ENCODE data around the gene ZFP42.
"Not testable (repeated sequence)": the region's sequence is repeated elsewhere in the genome, so short reads cannot be mapped to it uniquely, and the experiment has no call there.

ZFP42 gene

GRCh38 chr4:187995322-187996207 is at the start of gene ZFP42:
Gene ZFP42, plus strand, starts transcription at chr4:187995771. Its CDS starts 7,037 bp downstream, at chr4:188002808.
- no peak for DNase-seq

DNA sequence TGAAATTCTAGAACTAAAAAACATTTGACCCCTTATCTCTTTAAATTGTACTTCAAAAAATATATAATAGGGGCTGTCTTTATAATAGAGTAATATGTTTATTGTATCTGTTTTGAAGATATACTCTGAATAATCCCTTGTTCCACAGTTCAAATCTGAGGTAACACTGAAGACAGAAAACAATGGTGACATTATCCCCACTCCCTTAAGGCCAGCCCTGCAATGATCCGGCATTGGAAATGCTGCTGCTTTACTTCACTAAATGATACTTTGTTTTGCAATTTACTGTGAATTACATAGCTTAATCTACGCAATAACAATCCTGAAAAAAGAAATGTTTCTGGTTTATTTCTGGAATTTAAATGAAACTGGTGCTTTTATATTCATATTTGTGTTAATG is 34.4 kb upstream of the ZFP42 start:
- no peak for DNase-seq

GRCh38 chr4:187961961-187962360 is 33.6 kb upstream of the ZFP42 start:
- DNase-seq: no peak

- DNase-seq: no peak
These were observed 32.6 kb upstream of the ZFP42 start for GRCh38 chr4:187962926-187963325.

GRCh38 chr4:187965726-187966125 is 29.8 kb upstream of the ZFP42 start:
- DNase-seq: no peak

DNA sequence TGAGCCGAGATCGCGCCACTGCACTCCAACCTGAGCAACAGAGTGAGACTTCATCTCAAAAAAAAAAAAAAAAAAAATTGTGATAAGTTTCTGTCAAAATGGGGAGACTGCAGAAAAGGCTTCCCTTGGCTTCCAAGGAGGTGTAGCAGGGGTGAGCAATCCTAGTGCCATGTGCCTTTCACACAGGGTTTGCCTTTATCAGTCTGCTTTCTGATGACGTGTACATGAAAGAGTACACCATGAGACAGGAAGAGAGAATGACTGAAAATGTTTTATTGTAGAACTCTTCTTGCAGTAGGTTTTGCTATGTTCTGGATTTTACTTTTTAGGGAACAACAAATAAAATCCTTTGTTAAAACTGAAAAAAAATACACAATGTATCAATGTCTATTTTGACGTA is 23.4 kb upstream of the ZFP42 start:
- DNase-seq: no peak

DNA sequence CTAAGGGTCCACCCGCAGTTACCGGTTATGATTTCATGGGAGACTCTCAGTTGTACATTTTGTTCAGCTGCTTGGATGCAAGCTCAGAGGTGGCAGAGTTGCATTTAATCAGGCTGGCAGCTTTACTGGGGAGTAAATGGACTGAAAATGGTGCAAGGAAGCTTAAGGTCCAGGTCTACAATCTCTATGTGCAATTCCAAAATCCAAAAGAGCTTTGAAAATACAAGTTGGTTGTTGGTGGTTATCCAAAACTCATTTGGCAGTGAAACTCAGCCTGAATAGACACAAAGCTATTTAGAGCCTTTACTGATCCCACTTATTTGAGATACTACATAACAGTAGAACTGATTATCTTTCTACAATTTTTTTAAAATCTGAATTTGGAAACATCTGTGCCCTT is 11.8 kb upstream of the ZFP42 start:
- DNase-seq: no peak

DNA sequence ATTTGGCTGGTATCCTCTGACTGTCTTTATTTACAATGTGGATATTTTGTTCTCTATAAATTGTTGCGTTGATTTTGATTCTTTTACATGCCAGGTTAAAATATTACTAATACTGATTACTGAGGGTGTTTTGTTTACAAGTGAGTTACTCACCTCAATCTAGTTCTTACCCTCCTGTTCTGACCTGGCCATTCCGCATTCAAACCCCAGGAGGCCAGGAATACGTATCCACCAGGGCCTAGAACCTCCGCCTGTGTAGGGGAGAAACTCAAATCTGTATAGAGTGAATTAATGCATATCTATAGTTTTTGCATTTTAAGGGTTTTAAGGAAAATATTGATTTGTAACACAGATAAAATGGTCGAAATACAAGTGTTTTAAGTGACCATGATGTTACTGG is 2.6 kb upstream of the ZFP42 start:
- DNase-seq: no peak

GRCh38 chr4:187993827-187994226 is 1.7 kb upstream of the ZFP42 start:
- DNase-seq: no peak

GRCh38 chr4:187996502-187997177 is 1.1 kb downstream of the ZFP42 start:
- no peak for DNase-seq

DNA sequence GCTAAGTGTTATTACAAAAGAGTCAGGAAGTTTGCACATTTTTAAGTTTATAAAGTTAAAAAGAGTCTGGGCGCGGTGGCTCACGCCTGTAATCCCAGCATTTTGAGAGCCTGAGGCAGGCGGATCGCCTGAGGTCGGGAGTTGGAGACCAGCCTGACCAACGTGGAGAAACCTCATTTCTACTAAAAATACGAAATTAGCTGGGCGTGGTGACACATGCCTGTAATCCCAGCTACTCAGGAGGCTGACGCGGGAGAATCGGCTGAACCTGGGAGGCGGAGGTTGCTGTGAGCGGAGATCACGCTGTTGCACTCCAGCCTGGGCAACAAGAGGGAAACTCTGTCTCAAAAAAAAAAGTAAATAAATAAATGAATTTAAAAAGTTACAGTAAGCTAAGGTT is 2.4 kb downstream of the ZFP42 start:
- DNase-seq: not testable (repeated sequence)

- DNase-seq: no peak
These were observed 3.9 kb downstream of the ZFP42 start for GRCh38 chr4:187999406-187999932.

GRCh38 chr4:188002323-188002722 is 6.8 kb downstream of the ZFP42 start:
- DNase-seq: no peak

GRCh38 chr4:188002751-188003150 is 7.2 kb downstream of the ZFP42 start:
- no peak for DNase-seq

GRCh38 chr4:188005561-188005960 is 10.0 kb downstream of the ZFP42 start:
- DNase-seq: no peak

GRCh38 chr4:188006285-188006848 is 10.8 kb downstream of the ZFP42 start:
- DNase-seq: no peak

GRCh38 chr4:188008377-188008776 is 12.8 kb downstream of the ZFP42 start:
- DNase-seq: no peak

GRCh38 chr4:188012426-188012945 is 16.9 kb downstream of the ZFP42 start:
- no peak for DNase-seq

DNA sequence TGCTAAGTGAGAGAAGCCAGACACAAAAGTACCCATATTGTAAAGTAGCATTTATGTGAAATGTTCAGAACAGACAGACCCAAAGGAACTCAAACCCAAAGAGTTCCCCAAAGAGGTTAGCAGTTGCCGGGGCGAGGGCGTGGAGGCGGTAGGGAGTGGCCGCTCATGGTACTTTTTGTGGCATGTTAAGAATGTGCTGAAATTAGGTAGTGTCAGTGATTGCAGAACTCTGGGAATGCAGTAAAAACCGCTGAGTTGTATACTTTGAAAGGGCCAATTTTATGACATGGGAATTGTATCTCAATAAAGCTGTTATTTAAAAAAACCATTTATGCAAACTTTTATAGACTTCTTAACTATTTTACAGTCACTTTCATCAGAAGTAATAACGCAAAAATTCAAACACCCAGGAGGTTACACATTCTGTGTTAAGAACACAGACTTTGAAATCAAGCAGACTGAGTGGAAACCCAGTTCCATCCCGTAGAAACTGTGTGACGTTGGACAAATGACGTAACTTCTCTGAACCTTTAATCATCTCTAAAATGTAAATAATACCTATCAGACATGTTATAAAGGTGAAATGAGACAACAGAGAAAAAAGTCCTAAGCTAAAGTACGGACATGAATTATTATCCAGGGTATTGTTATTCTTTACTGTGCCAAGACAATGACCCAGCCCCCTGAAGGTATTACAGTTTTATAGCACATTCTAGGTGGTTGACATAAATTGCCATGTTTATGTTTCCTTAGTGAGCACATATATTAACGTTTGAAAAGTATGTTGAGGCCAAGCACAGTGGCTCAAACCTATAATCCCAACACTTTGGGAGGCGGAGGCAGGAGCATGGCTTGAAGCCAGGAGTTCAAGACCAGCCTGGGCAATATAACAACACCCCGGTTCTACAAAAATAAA is 19.7 kb downstream of the ZFP42 start:
- DNase-seq: no peak

- DNase-seq: no peak
These were observed 21.2 kb downstream of the ZFP42 start for GRCh38 chr4:188016754-188017153.

- DNase-seq: no peak
These were observed 22.7 kb downstream of the ZFP42 start for GRCh38 chr4:188018262-188018661.

DNA sequence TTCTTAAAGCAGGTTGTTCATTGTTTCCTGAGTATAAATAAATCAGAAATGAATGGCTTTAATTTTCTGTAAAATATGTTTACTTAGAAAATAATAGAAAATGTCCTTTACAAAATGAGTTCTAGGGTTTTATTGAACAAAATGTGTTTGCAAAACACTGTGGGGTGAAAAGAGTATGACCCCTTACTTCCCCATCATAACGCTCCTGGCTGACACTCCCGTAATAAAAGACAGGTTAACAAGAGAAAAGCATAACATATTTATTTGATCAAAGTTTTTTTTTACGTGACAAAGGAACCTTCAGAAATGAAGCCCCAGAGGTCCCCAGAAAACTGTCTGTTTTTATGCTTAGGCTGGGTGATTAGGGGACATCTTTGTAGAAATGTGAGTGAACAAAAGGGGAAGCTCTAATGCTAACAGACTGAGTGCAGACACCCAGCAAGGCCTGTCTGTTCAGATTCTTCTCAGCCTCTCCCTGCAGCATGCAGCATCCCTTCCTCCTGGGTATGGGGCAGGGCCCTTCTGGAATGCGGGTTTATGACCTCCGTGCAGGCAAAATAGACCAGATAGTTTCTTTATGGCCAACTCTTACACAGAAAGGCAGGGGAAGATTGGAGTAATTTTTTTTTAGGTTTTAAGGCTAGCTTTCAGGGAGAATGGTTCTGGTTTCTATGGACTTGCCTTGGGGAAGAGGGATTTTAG is 26.1 kb downstream of the ZFP42 start:
- DNase-seq: no peak

All from NCI-H2227 treated with DMSO at 0.1 percent for 48 hours (cell line).